ENCODE results near the gene RGS14. TPM values are rescaled to one million over a fixed set of nuclear protein-coding genes. Genes with fewer than 3 reads are reported as not detected.
"Not testable (repeated sequence)": the region's sequence is repeated elsewhere in the genome, so short reads cannot be mapped to it uniquely, and the experiment has no call there.

The RGS14 gene
- total and polyA plus RNA-seq, 4 donors: 9.3 to 32.8 (median 23.1) TPM

DNA sequence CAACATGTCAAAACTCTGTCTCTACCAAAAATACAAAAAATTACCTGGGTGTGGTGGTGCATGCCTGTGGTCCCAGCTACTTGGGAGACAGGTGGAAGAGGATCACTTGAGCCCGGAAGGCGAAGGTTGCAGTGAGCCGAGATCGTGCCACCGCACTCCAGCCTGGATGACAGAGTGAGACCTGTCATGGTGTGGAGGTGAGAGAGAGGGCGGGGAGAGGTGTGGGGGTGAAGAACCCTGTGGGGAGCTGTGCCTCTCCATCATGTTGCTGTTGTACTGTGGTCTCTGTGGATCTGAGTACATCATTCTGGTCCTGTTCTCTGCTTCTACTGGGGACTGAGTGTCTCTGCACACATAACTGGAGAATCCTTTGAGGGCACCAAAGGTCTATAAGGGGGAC is 15.2 kb downstream of the RGS14 start:
- TF ChIP-seq, protein P1, sequence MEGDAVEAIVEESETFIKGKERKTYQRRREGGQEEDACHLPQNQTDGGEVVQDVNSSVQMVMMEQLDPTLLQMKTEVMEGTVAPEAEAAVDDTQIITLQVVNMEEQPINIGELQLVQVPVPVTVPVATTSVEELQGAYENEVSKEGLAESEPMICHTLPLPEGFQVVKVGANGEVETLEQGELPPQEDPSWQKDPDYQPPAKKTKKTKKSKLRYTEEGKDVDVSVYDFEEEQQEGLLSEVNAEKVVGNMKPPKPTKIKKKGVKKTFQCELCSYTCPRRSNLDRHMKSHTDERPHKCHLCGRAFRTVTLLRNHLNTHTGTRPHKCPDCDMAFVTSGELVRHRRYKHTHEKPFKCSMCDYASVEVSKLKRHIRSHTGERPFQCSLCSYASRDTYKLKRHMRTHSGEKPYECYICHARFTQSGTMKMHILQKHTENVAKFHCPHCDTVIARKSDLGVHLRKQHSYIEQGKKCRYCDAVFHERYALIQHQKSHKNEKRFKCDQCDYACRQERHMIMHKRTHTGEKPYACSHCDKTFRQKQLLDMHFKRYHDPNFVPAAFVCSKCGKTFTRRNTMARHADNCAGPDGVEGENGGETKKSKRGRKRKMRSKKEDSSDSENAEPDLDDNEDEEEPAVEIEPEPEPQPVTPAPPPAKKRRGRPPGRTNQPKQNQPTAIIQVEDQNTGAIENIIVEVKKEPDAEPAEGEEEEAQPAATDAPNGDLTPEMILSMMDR (IDR thresholded peaks at IDR 0.05; ENCODE audit: control extremely low read depth, extremely low read depth): no peak
- Histone ChIP-seq H3K4me3 (no peak overlapping the region), H3K9me3 (ENCODE audit: control insufficient read depth in 4 of 4, insufficient read depth in 3 of 4, low read length in 3 of 4) (no peaks in the 10 kb centered on the region), H3K4me1 (ENCODE audit: control insufficient read depth in 5 of 5, insufficient read depth in 5 of 5, low read length in 5 of 5) (peaks cover 0 to 14% (median 0%) of the 10 kb centered on the region in 5 donors), H3K27ac (ENCODE audit: low read depth in 1 of 2, low read length in 1 of 2) (no peak overlapping the region), H3K36me3 (ENCODE audit: control insufficient read depth in 4 of 4, insufficient read depth in 4 of 4, low read length in 4 of 4) (peaks cover 0 to 4% (median 0%) of the 10 kb centered on the region in 4 donors), H3K9ac (ENCODE audit: insufficient read depth in 1 of 2, low read length in 2 of 2) (no peak overlapping the region), H3K27me3 (ENCODE audit: control insufficient read depth in 3 of 3, insufficient read depth in 3 of 3, low read length in 2 of 3) (peaks cover 0 to 2% (median 0%) of the 10 kb centered on the region in 3 donors)
- DNase-seq: no peak
- 88 to 93% methylated on average over 6 of the region's 6 CpGs for whole genome bisulfite sequencing, 2 donors
- no peak for ATAC-seq (ENCODE audit: insufficient read depth, low FRiP score)

DNA sequence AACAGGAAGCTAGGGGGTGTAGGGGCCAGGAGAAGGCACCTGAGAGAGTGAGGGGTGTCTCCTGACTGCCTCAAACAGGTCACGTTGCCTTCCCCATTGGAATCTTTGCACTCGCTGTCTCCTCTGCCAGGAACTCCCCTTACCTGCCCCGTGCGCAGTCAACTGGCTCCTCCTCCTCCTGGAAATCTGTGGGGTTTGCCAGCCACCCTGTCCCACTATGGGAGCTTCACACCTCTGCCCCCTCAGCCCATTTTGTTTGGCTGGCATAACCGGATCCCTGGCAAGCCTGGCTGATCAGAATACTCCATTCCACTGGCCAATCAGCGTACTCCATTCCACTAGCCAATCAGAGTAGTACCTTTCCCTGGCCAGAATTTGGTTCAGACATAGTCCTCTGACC is 16.1 kb downstream of the RGS14 start:
- DNase-seq: no peak
- H3K4me3 ChIP-seq: no peak overlapping the region
- TF ChIP-seq, protein P1 (IDR thresholded peaks at IDR 0.05; ENCODE audit: control extremely low read depth, extremely low read depth): no peak
- H3K27me3 ChIP-seq (ENCODE audit: control insufficient read depth in 3 of 3, insufficient read depth in 3 of 3, low read length in 2 of 3): no peaks in the 10 kb centered on the region
- peaks cover 0 to 4% (median 0%) of the 10 kb centered on the region in 4 donors for H3K36me3 ChIP-seq (ENCODE audit: control insufficient read depth in 4 of 4, insufficient read depth in 4 of 4, low read length in 4 of 4)
- no peaks in the 10 kb centered on the region for H3K9me3 ChIP-seq (ENCODE audit: control insufficient read depth in 4 of 4, insufficient read depth in 3 of 4, low read length in 3 of 4)
- H3K4me1 ChIP-seq (ENCODE audit: control insufficient read depth in 5 of 5, insufficient read depth in 5 of 5, low read length in 5 of 5): peaks cover 0 to 11% (median 0%) of the 10 kb centered on the region in 5 donors
- WGBS, 2 donors: 70 to 79% methylated on average over 6 of the region's 6 CpGs
- no peak overlapping the region for H3K27ac ChIP-seq (ENCODE audit: low read depth in 1 of 2, low read length in 1 of 2)
- H3K9ac ChIP-seq (ENCODE audit: insufficient read depth in 1 of 2, low read length in 2 of 2): no peak overlapping the region
- no peak for ATAC-seq (ENCODE audit: insufficient read depth, low FRiP score)

DNA sequence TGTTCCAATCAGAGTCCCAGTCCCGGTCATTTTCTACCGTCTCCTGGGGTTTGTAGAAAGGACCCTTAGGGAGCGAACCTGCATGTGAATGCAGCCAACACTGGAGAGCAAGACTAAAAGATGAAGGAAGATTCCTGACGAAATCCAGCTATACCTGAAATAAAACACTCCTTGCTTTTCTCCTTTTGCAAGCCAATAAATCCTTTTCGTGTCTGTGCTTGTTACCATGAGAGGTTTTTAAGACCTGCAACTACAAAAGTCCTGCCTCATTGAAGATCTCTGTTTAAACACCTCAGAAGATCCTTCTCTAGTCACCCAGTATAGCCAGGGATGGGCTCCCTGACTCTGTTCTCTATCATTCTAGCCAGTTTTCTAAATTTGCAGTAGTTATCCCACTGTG is 16.5 kb downstream of the RGS14 start:
- no peak for DNase-seq
- H3K36me3 ChIP-seq (ENCODE audit: control insufficient read depth in 4 of 4, insufficient read depth in 4 of 4, low read length in 4 of 4): peaks cover 0 to 4% (median 0%) of the 10 kb centered on the region in 4 donors
- WGBS, 2 donors: 85 to 88% methylated on average over 5 of the region's 5 CpGs
- no peak overlapping the region for H3K4me3 ChIP-seq
- ATAC-seq (ENCODE audit: insufficient read depth, low FRiP score): no peak
- no peak overlapping the region for H3K27ac ChIP-seq (ENCODE audit: low read depth in 1 of 2, low read length in 1 of 2)
- no peaks in the 10 kb centered on the region for H3K9me3 ChIP-seq (ENCODE audit: control insufficient read depth in 4 of 4, insufficient read depth in 3 of 4, low read length in 3 of 4)
- H3K27me3 ChIP-seq (ENCODE audit: control insufficient read depth in 3 of 3, insufficient read depth in 3 of 3, low read length in 2 of 3): no peaks in the 10 kb centered on the region
- TF ChIP-seq, protein P1 (IDR thresholded peaks at IDR 0.05; ENCODE audit: control extremely low read depth, extremely low read depth): no peak
- H3K4me1 ChIP-seq (ENCODE audit: control insufficient read depth in 5 of 5, insufficient read depth in 5 of 5, low read length in 5 of 5): peaks cover 0 to 11% (median 0%) of the 10 kb centered on the region in 5 donors
- no peak overlapping the region for H3K9ac ChIP-seq (ENCODE audit: insufficient read depth in 1 of 2, low read length in 2 of 2)

DNA sequence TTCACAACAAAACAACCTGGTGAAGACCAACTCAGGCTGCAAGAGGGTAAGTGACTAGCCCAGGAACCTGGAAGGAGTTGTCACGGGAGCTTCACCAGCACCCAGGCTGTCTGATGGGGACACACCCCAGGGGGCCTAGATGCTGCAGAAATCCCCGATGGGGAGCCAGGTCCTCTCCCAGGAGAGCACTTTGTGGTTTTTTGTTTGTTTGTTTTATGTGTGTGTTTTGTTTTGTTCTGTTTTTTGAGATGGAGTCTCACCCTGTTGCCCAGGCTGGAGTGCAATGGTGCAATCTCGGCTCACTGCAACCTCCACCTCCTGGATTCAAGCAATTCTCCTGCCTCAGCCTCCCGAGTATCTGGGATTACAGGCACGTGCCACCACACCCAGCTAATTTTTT is 17.8 kb downstream of the RGS14 start:
- DNase-seq; ATAC-seq (ENCODE audit: insufficient read depth, low FRiP score); H3K4me3 ChIP-seq; H3K9ac ChIP-seq (ENCODE audit: insufficient read depth in 1 of 2, low read length in 2 of 2); H3K27me3 ChIP-seq (ENCODE audit: control insufficient read depth in 3 of 3, insufficient read depth in 3 of 3, low read length in 2 of 3); H3K36me3 ChIP-seq (ENCODE audit: control insufficient read depth in 4 of 4, insufficient read depth in 4 of 4, low read length in 4 of 4); H3K27ac ChIP-seq (ENCODE audit: low read depth in 1 of 2, low read length in 1 of 2); H3K9me3 ChIP-seq (ENCODE audit: control insufficient read depth in 4 of 4, insufficient read depth in 3 of 4, low read length in 3 of 4): not testable (repeated sequence)
- 79 to 85% methylated on average over 5 of the region's 5 CpGs for WGBS, 2 donors
- H3K4me1 ChIP-seq (ENCODE audit: control insufficient read depth in 5 of 5, insufficient read depth in 5 of 5, low read length in 5 of 5): peaks cover 0 to 11% (median 0%) of the 10 kb centered on the region in 5 donors

All from lung (tissue), 12 donors.